NCI-H69 (cell line): ENCODE results near the gene ZNF641.

Experiments used
- DNase-seq: peaks from one replicate; lab custom pipeline; 2025; lab: John Stamatoyannopoulos, UW

Gene ZNF641

GRCh38 chr12:48350249-48351021, at the start of gene ZNF641:
Gene ZNF641, minus strand, starts transcription at chr12:48350919. Its CDS starts 2,829 bp downstream, at chr12:48348090.
- peak; percentile 94 for DNase-seq

- DNase-seq, result no peak
Measured at GRCh38 chr12:48390026-48390425, 39.3 kb upstream of the ZNF641 start.

- no peak for DNase-seq
Measured at GRCh38 chr12:48389409-48389808, 38.7 kb upstream of the ZNF641 start.

GRCh38 chr12:48388938-48389337, 38.2 kb upstream of the ZNF641 start:
- no peak for DNase-seq

- DNase-seq, result no peak
Measured at GRCh38 chr12:48388460-48388859, 37.7 kb upstream of the ZNF641 start.

- DNase-seq, result no peak
Measured at GRCh38 chr12:48380596-48380995, 29.9 kb upstream of the ZNF641 start.

- DNase-seq, result no peak
Measured at GRCh38 chr12:48379794-48380193, 29.1 kb upstream of the ZNF641 start.

GRCh38 chr12:48377646-48378045, 26.9 kb upstream of the ZNF641 start:
- no peak for DNase-seq

- DNase-seq, result no peak
Measured at GRCh38 chr12:48374164-48374563, 23.4 kb upstream of the ZNF641 start.

GRCh38 chr12:48366131-48366530, 15.4 kb upstream of the ZNF641 start:
- no peak for DNase-seq

GRCh38 chr12:48361664-48362339, 11.1 kb upstream of the ZNF641 start:
- no peak for DNase-seq

- no peak for DNase-seq
Measured at GRCh38 chr12:48358937-48359513, 8.3 kb upstream of the ZNF641 start.

- DNase-seq, result no peak
Measured at GRCh38 chr12:48356041-48356768, 5.5 kb upstream of the ZNF641 start.

GRCh38 chr12:48352157-48352760, 1.5 kb upstream of the ZNF641 start:
- no peak for DNase-seq

- DNase-seq, result peak; percentile 90
Measured at GRCh38 chr12:48351022-48351708, 446 bp upstream of the ZNF641 start.

GRCh38 chr12:48349471-48349870, 1.2 kb downstream of the ZNF641 start:
- DNase-seq, result no peak

- DNase-seq, result no peak
Measured at GRCh38 chr12:48342980-48343379, 7.7 kb downstream of the ZNF641 start.

- DNase-seq, result no peak
Measured at GRCh38 chr12:48340943-48341342, 9.8 kb downstream of the ZNF641 start.

- DNase-seq, result no peak
Measured at GRCh38 chr12:48339442-48340117, 11.1 kb downstream of the ZNF641 start.

- no peak for DNase-seq
Measured at GRCh38 chr12:48336564-48336963, 14.2 kb downstream of the ZNF641 start.

- no peak for DNase-seq
Measured at GRCh38 chr12:48336061-48336460, 14.7 kb downstream of the ZNF641 start.
